Dendritic cell treated with granulocyte-macrophage colony-stimulating factor and Interleukin-4, amounts not matched to agents 40 ng/mL and 50 ng/mL, for 4 days (primary cell): Measurements from ENCODE around the gene ABHD17A.

ENCODE experiments used
- H3K27ac Mint-ChIP-seq: one replicate; pipeline ENCODE4 v1.8.0; 2022; ENCODE audit warnings: mild to moderate bottlenecking, mixed read lengths
- H3K27me3 Mint-ChIP-seq: one replicate; pipeline ENCODE4 v1.8.0; 2022; ENCODE audit warnings: mild to moderate bottlenecking, mixed read lengths
- H3K36me3 Mint-ChIP-seq: one replicate; pipeline ENCODE4 v1.8.0; 2022; ENCODE audit warnings: low read depth, mixed read lengths
- H3K4me1 Mint-ChIP-seq: one replicate; pipeline ENCODE4 v1.8.0; 2022; ENCODE audit warnings: low read depth, mixed read lengths
- H3K4me3 Mint-ChIP-seq: one replicate; pipeline ENCODE4 v1.8.0; 2022; ENCODE audit warnings: mild to moderate bottlenecking, moderate library complexity, mixed read lengths
- H3K9me3 Mint-ChIP-seq: one replicate; pipeline ENCODE4 v1.8.0; 2022; ENCODE audit warnings: mixed read lengths
- intact Hi-C: fragments of 100-400 bp; cut with micrococcal nuclease; formaldehyde crosslinking; loops from one replicate; pipeline ENCODE4 v1.15.0; 2022

Gene ABHD17A

GRCh38 chr19:1861599-1862031 is 23.7 kb downstream of the ABHD17A start:
- H3K9me3 Mint-ChIP-seq, result no peaks in the 10 kb centered on the region
- peaks cover 19% of the 10 kb centered on the region for H3K36me3 Mint-ChIP-seq
- no peaks in the 10 kb centered on the region for H3K27me3 Mint-ChIP-seq
- peak overlapping the region; percentile 89 for H3K27ac Mint-ChIP-seq
- intact Hi-C loops, result loop anchor here (5.0 kb wide), 1 partner anchor 36 kb away; no protein-coding TSS in a partner anchor
- H3K4me1 Mint-ChIP-seq, result peaks cover 62% of the 10 kb centered on the region
- H3K4me3 Mint-ChIP-seq, result peak overlapping the region; percentile 91

GRCh38 chr19:1860821-1861598 is 24.3 kb downstream of the ABHD17A start:
- H3K27me3 Mint-ChIP-seq, result no peaks in the 10 kb centered on the region
- peak overlapping the region; percentile 89 for H3K27ac Mint-ChIP-seq
- H3K36me3 Mint-ChIP-seq, result peaks cover 25% of the 10 kb centered on the region
- H3K4me3 Mint-ChIP-seq, result peak overlapping the region; percentile 91
- no peaks in the 10 kb centered on the region for H3K9me3 Mint-ChIP-seq
- H3K4me1 Mint-ChIP-seq, result peaks cover 62% of the 10 kb centered on the region
- intact Hi-C loops, result loop anchor here (5.0 kb wide), 1 partner anchor 36 kb away; no protein-coding TSS in a partner anchor

- Mint-ChIP-seq H3K4me3 (peak overlapping the region; percentile 91), H3K27ac (peak overlapping the region; percentile 97), H3K36me3 (peaks cover 30% of the 10 kb centered on the region), H3K4me1 (peaks cover 55% of the 10 kb centered on the region), H3K27me3 (no peaks in the 10 kb centered on the region), H3K9me3 (no peaks in the 10 kb centered on the region)
- intact Hi-C loops, result loop anchor here (5.0 kb wide), 1 partner anchor 37 kb away; no protein-coding TSS in a partner anchor
Measured at GRCh38 chr19:1860042-1860775, 25.1 kb downstream of the ABHD17A start.

- Mint-ChIP-seq H3K9me3 (no peaks in the 10 kb centered on the region), H3K4me1 (peaks cover 59% of the 10 kb centered on the region), H3K27me3 (no peaks in the 10 kb centered on the region), H3K36me3 (peaks cover 32% of the 10 kb centered on the region), H3K27ac (peak overlapping the region; percentile 97), H3K4me3 (peak overlapping the region; percentile 48)
- intact Hi-C loops, result no loop called here
Measured at GRCh38 chr19:1859331-1859781, 25.9 kb downstream of the ABHD17A start.

- peak overlapping the region; percentile 97 for H3K27ac Mint-ChIP-seq
- H3K4me3 Mint-ChIP-seq, result peak overlapping the region; percentile 82
- no peaks in the 10 kb centered on the region for H3K9me3 Mint-ChIP-seq
- H3K36me3 Mint-ChIP-seq, result peaks cover 39% of the 10 kb centered on the region
- H3K4me1 Mint-ChIP-seq, result peaks cover 64% of the 10 kb centered on the region
- H3K27me3 Mint-ChIP-seq, result no peaks in the 10 kb centered on the region
- intact Hi-C loops, result no loop called here
Measured at GRCh38 chr19:1858412-1859081, 26.7 kb downstream of the ABHD17A start.

- H3K27ac Mint-ChIP-seq, result peak overlapping the region; percentile 97
Measured at GRCh38 chr19:1857648-1858326, 27.5 kb downstream of the ABHD17A start.

GRCh38 chr19:1856698-1857603 is 28.3 kb downstream of the ABHD17A start:
- intact Hi-C loops, result no loop called here
- Mint-ChIP-seq H3K9me3 (no peaks in the 10 kb centered on the region), H3K27ac (peak overlapping the region; percentile 97), H3K4me3 (peak overlapping the region; percentile 88), H3K4me1 (peaks cover 77% of the 10 kb centered on the region), H3K36me3 (peaks cover 38% of the 10 kb centered on the region), H3K27me3 (peaks cover 4% of the 10 kb centered on the region)

More at GRCh38 chr19:1857648-1858326, 27.5 kb downstream of the ABHD17A start:
- Mint-ChIP-seq H3K4me3 (peak overlapping the region; percentile 82), H3K27me3 (no peaks in the 10 kb centered on the region), H3K9me3 (no peaks in the 10 kb centered on the region), H3K4me1 (peaks cover 70% of the 10 kb centered on the region), H3K36me3 (peaks cover 45% of the 10 kb centered on the region)
- intact Hi-C loops, result no loop called here

GRCh38 chr19:1856345-1856697 is 29.0 kb downstream of the ABHD17A start:
- intact Hi-C loops, result no loop called here
- peaks cover 4% of the 10 kb centered on the region for H3K27me3 Mint-ChIP-seq
- H3K4me3 Mint-ChIP-seq, result peak overlapping the region; percentile 88
- peaks cover 33% of the 10 kb centered on the region for H3K36me3 Mint-ChIP-seq
- H3K27ac Mint-ChIP-seq, result peak overlapping the region; percentile 97
- H3K4me1 Mint-ChIP-seq, result peaks cover 72% of the 10 kb centered on the region
- H3K9me3 Mint-ChIP-seq, result no peaks in the 10 kb centered on the region

GRCh38 chr19:1855828-1856255 is 29.5 kb downstream of the ABHD17A start:
- intact Hi-C loops, result no loop called here
- peaks cover 72% of the 10 kb centered on the region for H3K4me1 Mint-ChIP-seq
- peaks cover 35% of the 10 kb centered on the region for H3K36me3 Mint-ChIP-seq
- H3K9me3 Mint-ChIP-seq, result no peaks in the 10 kb centered on the region
- peak overlapping the region; percentile 88 for H3K4me3 Mint-ChIP-seq
- peaks cover 4% of the 10 kb centered on the region for H3K27me3 Mint-ChIP-seq
- H3K27ac Mint-ChIP-seq, result peak overlapping the region; percentile 97

GRCh38 chr19:1855040-1855827 is 30.1 kb downstream of the ABHD17A start:
- Mint-ChIP-seq H3K4me3 (peak overlapping the region; percentile 88), H3K36me3 (peaks cover 41% of the 10 kb centered on the region), H3K4me1 (peaks cover 70% of the 10 kb centered on the region), H3K27ac (peak overlapping the region; percentile 97), H3K27me3 (peaks cover 4% of the 10 kb centered on the region), H3K9me3 (no peaks in the 10 kb centered on the region)
- intact Hi-C loops, result no loop called here

GRCh38 chr19:1854542-1855039 is 30.7 kb downstream of the ABHD17A start:
- peak overlapping the region; percentile 97 for H3K27ac Mint-ChIP-seq
- H3K36me3 Mint-ChIP-seq, result peaks cover 46% of the 10 kb centered on the region
- H3K9me3 Mint-ChIP-seq, result no peaks in the 10 kb centered on the region
- peak overlapping the region; percentile 73 for H3K4me3 Mint-ChIP-seq
- intact Hi-C loops, result no loop called here
- peaks cover 70% of the 10 kb centered on the region for H3K4me1 Mint-ChIP-seq
- H3K27me3 Mint-ChIP-seq, result peaks cover 4% of the 10 kb centered on the region

- peaks cover 4% of the 10 kb centered on the region for H3K27me3 Mint-ChIP-seq
- intact Hi-C loops, result no loop called here
- peak overlapping the region; percentile 73 for H3K4me3 Mint-ChIP-seq
- peaks cover 46% of the 10 kb centered on the region for H3K36me3 Mint-ChIP-seq
- H3K9me3 Mint-ChIP-seq, result no peaks in the 10 kb centered on the region
- H3K27ac Mint-ChIP-seq, result peak overlapping the region; percentile 97
- H3K4me1 Mint-ChIP-seq, result peaks cover 65% of the 10 kb centered on the region
Measured at GRCh38 chr19:1854039-1854541, 31.2 kb downstream of the ABHD17A start.
